HG03159 (cell line): ENCODE results near the gene ENDOV.
A peak's percentile ranks its signal among the peaks of the same experiment; 100 is the strongest.

Experiments used
- ATAC-seq: cut with Tn5 transposase; IDR thresholded peaks from one replicate; pipeline ENCODE4 v1.9.1; 2021; ENCODE audit warnings: mild to moderate bottlenecking, moderate library complexity; ENCODE audit not compliant: unreplicated experiment

ENDOV gene

GRCh38 chr17:80414803-80415625 lies at the start of gene ENDOV:
Gene ENDOV (plus strand): TSS chr17:80415167. CDS start chr17:80415195, 28 bp downstream.
- peak; percentile 89 for ATAC-seq

GRCh38 chr17:80365983-80366382 lies 49.0 kb upstream of the ENDOV start:
- ATAC-seq = no peak

GRCh38 chr17:80367503-80367902 lies 47.5 kb upstream of the ENDOV start:
- no peak for ATAC-seq

GRCh38 chr17:80371196-80371595 lies 43.8 kb upstream of the ENDOV start:
- ATAC-seq = no peak

GRCh38 chr17:80372456-80372855 lies 42.5 kb upstream of the ENDOV start:
- no peak for ATAC-seq

GRCh38 chr17:80372922-80373570 lies 41.9 kb upstream of the ENDOV start:
- no peak for ATAC-seq

GRCh38 chr17:80374039-80374731 lies 40.8 kb upstream of the ENDOV start:
- no peak for ATAC-seq

GRCh38 chr17:80374732-80375585 lies 40.0 kb upstream of the ENDOV start:
- ATAC-seq = no peak

GRCh38 chr17:80376531-80376930 lies 38.4 kb upstream of the ENDOV start:
- no peak for ATAC-seq

GRCh38 chr17:80377798-80378197 lies 37.2 kb upstream of the ENDOV start:
- no peak for ATAC-seq

GRCh38 chr17:80379348-80379747 lies 35.6 kb upstream of the ENDOV start:
- no peak for ATAC-seq

GRCh38 chr17:80380068-80380467 lies 34.9 kb upstream of the ENDOV start:
- no peak for ATAC-seq

- ATAC-seq = no peak
Observed at GRCh38 chr17:80380555-80381002, 34.4 kb upstream of the ENDOV start.

GRCh38 chr17:80381416-80381923 lies 33.5 kb upstream of the ENDOV start:
- no peak for ATAC-seq

- ATAC-seq = no peak
Observed at GRCh38 chr17:80382446-80382845, 32.5 kb upstream of the ENDOV start.

- no peak for ATAC-seq
Observed at GRCh38 chr17:80382956-80383355, 32.0 kb upstream of the ENDOV start.

- ATAC-seq = no peak
Observed at GRCh38 chr17:80384078-80384960, 30.6 kb upstream of the ENDOV start.

GRCh38 chr17:80385046-80385445 lies 29.9 kb upstream of the ENDOV start:
- no peak for ATAC-seq

GRCh38 chr17:80386341-80386740 lies 28.6 kb upstream of the ENDOV start:
- ATAC-seq = no peak

GRCh38 chr17:80387071-80387470 lies 27.9 kb upstream of the ENDOV start:
- ATAC-seq = no peak
